Adipose tissue (tissue), 3 donors: Measurements from ENCODE around the gene HDC. TPM values are rescaled to one million over a fixed set of nuclear protein-coding genes. Genes with fewer than 3 reads are reported as not detected.

Source experiments
- H3K27ac ChIP-seq: one replicate; pipeline ENCODE4 v1.5.1; 2013; ENCODE audit warnings: low read depth, low read length
- WGBS, 3 donors: extraction: QIAGEN DNeasy Blood & Tissue Kit; methylation state at CpG; one replicate each; pipeline ENCODE4 v1.1.7; 2013; 5-methylcytosine and 5-hydroxymethylcytosine counted together
- polyA plus RNA-seq, 3 donors: library from polyadenylated mRNA; stranded (reverse); fragments of 200-250 nt; gene quantifications; one replicate each; pipeline ENCODE4 v1.2.3, GENCODE V29; 2013
- donor health status: healthy with polysubstance abuse.
- donor health status: Bipolar disorder and iron deficiency.
- donor health status: healthy.

The HDC gene
- polyA plus RNA-seq, result 1 to 10 TPM in 1 of 3 donors, under 1 TPM in 2; 0.22 to 4.3 (median 0.44) TPM

DNA sequence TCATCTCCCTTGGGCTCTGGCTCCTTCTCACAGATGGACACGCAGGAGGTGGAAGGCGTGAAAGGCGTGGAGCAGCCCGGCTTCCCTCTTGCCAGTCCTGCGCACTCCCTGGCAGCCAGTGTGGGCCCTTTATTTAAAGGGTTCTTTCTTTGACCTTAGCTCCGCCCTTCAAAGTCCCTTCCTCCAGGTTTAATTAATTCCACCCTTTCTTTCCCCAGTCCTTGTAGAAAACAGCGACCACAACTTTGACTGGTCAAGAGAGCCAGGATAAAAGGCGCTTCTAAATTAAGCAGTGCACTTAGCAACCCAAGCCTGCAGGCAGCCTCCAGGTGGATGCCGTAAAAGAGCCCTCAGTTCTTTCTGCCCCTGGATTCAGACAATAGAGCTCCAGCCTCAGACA is at the start of gene HDC:
Gene HDC, minus strand, starts transcription at position 107 of the 400 bp plus-strand sequence. Its CDS starts 103 bp downstream, at position 4.
- no peak within 1 kb of the TSS for H3K27ac ChIP-seq
- 64 to 77% (median 68%) methylated on average over 9 of the region's 9 CpGs for whole genome bisulfite sequencing, 3 donors

DNA sequence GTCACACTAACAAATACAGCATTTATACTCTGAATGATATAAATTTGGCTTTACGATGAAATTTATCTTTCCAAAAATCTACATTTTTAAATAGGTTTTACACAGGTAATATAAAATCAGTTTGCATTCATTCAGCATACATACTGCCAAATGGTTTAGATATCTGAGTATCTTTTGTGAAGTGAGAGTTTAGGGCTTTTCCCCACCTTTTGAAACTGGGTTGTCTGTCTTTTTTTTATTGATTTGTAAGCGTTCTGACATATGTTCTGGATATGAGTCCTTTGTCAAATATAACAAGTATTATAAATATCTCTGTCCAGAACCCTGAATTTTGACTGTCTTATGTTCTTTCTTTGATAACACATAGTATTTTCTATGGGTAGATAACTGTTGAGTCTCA is 47.1 kb upstream of the HDC start:
- no peak overlapping the region for H3K27ac ChIP-seq
- WGBS, 3 donors, result 85 to 96% (median 93%) methylated on average over 2 of the region's 2 CpGs

DNA sequence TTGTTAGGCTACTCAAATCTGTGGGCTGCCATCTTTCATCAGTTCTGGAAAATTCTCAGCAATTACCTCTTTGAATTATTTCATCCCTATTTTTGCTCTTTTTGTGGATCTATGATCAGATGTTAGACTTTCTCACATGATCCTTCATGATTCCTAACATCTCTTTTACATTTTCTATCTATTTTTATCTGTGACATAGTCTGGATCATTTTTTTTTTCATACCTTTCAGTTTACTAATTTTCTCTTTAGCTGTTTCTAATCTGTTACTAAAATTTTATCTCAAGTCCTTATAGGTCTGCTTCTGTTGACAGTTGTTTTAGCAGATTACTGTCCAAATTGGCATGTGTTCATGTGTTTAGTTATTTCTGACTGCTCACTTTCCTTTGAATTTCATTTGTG is 42.3 kb upstream of the HDC start:
- no peak overlapping the region for H3K27ac ChIP-seq

GRCh38 chr15:50304836-50305235 is 39.3 kb upstream of the HDC start:
- 71 to 81% (median 73%) methylated on average over 1 of the region's 1 CpG for WGBS, 3 donors
- no peak overlapping the region for H3K27ac ChIP-seq

- WGBS, 3 donors, result 94 to 100% (median 97%) methylated on average over 1 of the region's 1 CpG
- H3K27ac ChIP-seq, result no peak overlapping the region
Measured at GRCh38 chr15:50302581-50302980, 37.1 kb upstream of the HDC start.

DNA sequence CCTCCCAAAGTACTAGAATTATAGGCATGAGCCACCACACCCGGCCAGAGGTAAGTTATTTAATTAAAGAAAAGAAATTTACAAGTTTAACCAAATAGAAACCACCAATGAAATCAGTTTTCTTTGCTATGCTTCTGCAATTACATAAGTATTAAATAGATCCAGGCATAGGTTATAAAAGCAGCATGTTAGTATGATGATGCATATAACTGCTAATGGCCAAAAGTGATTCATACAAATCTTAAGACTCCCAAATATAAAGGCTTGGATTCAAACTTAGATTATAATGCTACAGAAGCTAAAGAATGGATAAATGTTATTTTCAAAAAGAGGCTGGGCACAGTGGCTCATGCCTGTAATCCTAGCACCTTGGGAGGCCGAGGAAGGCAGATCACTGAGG is 32.8 kb upstream of the HDC start:
- WGBS, 3 donors, result 96 to 98% (median 98%) methylated on average over 2 of the region's 2 CpGs

GRCh38 chr15:50295966-50296365 is 30.4 kb upstream of the HDC start:
- no peak overlapping the region for H3K27ac ChIP-seq
- 88 to 98% (median 96%) methylated on average over 1 of the region's 1 CpG for WGBS, 3 donors

More for the DNA sequence above, 32.8 kb upstream of the HDC start:
- H3K27ac ChIP-seq, result no peak overlapping the region

GRCh38 chr15:50289749-50290148 is 24.2 kb upstream of the HDC start:
- H3K27ac ChIP-seq, result no peak overlapping the region
- 97 to 98% (median 98%) methylated on average over 2 of the region's 2 CpGs for WGBS, 3 donors

- 95 to 97% (median 97%) methylated on average over 6 of the region's 6 CpGs for WGBS, 3 donors
- H3K27ac ChIP-seq, result no peak overlapping the region
Measured at GRCh38 chr15:50287324-50288116, 22.0 kb upstream of the HDC start.

- 72 to 100% (median 80%) methylated on average over 4 to 5 of the region's 5 CpGs for WGBS, 3 donors
Measured at GRCh38 chr15:50281427-50281826, 15.9 kb upstream of the HDC start.

GRCh38 chr15:50280271-50280670 is 14.7 kb upstream of the HDC start:
- no peak overlapping the region for H3K27ac ChIP-seq
- 96 to 97% (median 96%) methylated on average over 3 of the region's 3 CpGs for WGBS, 3 donors

More at GRCh38 chr15:50281427-50281826, 15.9 kb upstream of the HDC start:
- H3K27ac ChIP-seq, result no peak overlapping the region

- 64 to 86% (median 73%) methylated on average over 4 of the region's 4 CpGs for WGBS, 3 donors
- no peak overlapping the region for H3K27ac ChIP-seq
Measured at GRCh38 chr15:50278496-50278895, 13.0 kb upstream of the HDC start.

- H3K27ac ChIP-seq, result no peak overlapping the region
- WGBS, 3 donors, result 49 to 95% (median 68%) methylated on average over 1 of the region's 1 CpG
Measured at GRCh38 chr15:50277370-50277769, 11.8 kb upstream of the HDC start.

- 51 to 58% (median 56%) methylated on average over 3 of the region's 3 CpGs for WGBS, 3 donors
- H3K27ac ChIP-seq, result no peak overlapping the region
Measured at GRCh38 chr15:50275908-50276307, 10.4 kb upstream of the HDC start.

DNA sequence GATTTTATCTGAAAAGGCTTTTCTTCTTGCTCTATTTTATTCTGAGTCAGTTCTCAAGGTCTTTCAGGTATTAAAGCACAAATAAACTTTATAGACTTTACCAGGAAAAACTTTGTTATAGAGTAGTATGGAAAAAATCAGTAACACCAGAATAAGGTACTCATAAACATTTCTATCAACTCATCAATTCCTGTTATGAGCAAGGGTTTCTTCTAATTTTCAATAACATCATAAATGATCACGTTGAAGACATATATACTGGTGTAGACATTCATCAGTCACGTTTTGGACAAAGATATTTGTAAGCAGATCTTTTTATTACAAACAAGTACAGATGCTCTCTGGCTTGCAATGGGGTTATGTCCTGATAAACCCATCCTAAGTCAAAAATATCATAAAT is 9.6 kb upstream of the HDC start:
- no peak overlapping the region for H3K27ac ChIP-seq
- WGBS, 3 donors, result 38 to 61% (median 50%) methylated on average over 2 of the region's 2 CpGs

GRCh38 chr15:50267577-50267976 is 2.1 kb upstream of the HDC start:
- 77 to 90% (median 78%) methylated on average over 2 of the region's 2 CpGs for WGBS, 3 donors
- H3K27ac ChIP-seq, result no peak overlapping the region

DNA sequence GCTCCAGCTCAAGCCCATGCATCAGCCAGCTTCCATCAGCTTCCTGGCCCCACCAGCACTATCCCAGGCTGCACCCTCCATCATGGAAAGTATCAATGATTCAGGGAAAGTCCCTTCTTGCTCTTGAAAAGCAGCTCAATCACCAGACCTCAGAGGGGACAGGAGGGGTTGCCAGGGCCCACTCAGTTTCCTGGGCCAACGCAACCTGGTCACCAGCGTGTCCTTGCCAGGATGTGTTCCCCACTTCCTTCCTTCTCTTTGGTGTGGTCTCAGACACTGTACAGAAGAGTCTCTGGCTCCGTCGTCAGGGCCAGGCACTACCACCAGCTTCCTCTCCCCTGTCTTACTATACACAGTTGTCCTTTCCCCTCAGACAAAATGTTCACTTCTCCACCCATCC is 3.0 kb downstream of the HDC start:
- no peak overlapping the region for H3K27ac ChIP-seq
- WGBS, 3 donors, result 31 to 80% (median 37%) methylated on average over 4 of the region's 4 CpGs

GRCh38 chr15:50261981-50262380 is 3.5 kb downstream of the HDC start:
- no peak overlapping the region for H3K27ac ChIP-seq
- WGBS, 3 donors, result 86 to 95% (median 88%) methylated on average over 3 of the region's 3 CpGs

- 61 to 69% (median 63%) methylated on average over 2 of the region's 2 CpGs for WGBS, 3 donors
- no peak overlapping the region for H3K27ac ChIP-seq
Measured at GRCh38 chr15:50260969-50261496, 4.5 kb downstream of the HDC start.

DNA sequence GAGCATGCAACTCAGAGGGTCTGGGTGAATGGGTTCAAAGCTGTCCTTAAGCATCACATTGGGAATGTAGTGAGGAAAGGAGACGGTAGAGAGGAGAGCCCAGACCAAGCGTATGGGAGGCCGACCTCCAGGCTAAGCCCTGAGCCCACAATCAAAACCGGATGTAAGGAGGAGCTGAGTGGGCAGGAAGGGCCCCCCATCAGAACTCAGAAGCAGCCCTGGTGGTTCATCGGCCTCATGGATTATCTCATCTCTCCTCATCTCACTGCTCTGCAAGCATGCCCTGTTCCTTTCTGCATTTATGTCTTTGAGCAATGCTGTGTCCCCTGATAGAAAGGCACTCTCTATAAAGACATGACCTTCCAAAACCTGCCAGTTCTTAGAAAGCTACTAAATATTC is 6.2 kb downstream of the HDC start:
- WGBS, 3 donors, result 76 to 80% (median 77%) methylated on average over 5 of the region's 5 CpGs
- no peak overlapping the region for H3K27ac ChIP-seq
